HFF-Myc (cell line): ENCODE results near the gene FEM1A.
A peak's percentile ranks its signal among the peaks of the same experiment; 100 is the strongest.
"Not testable (repeated sequence)": the region's sequence is repeated elsewhere in the genome, so short reads cannot be mapped to it uniquely, and the experiment has no call there.

Experiments used
- DNase-seq: peaks from one replicate; pipeline ENCODE4 v3.0.0-alpha.2; 2011; ENCODE audit warnings: low read depth; ENCODE audit errors: extremely low read depth
- H3K4me3 ChIP-seq: replicated peaks from 2 replicates; pipeline ENCODE4 v1.5.1; 2011; ENCODE audit warnings: low read depth, mild to moderate bottlenecking, control low read depth, low read length
- CTCF ChIP-seq: IDR thresholded peaks from 2 replicates; pipeline ENCODE4 v1.5.1; 2012; ENCODE audit warnings: mild to moderate bottlenecking, low read depth, low read length, control low read depth; ENCODE audit errors: missing control alignments

FEM1A gene

GRCh38 chr19:4774136-4774535 lies 17.4 kb upstream of the FEM1A start:
- no peak overlapping the region for H3K4me3 ChIP-seq
- TF ChIP-seq CTCF, result no peak
- no peak for DNase-seq

GRCh38 chr19:4775627-4776152 lies 15.8 kb upstream of the FEM1A start:
- no peak for DNase-seq
- no peak overlapping the region for H3K4me3 ChIP-seq
- TF ChIP-seq CTCF, result no peak

- H3K4me3 ChIP-seq, result no peak overlapping the region
- TF ChIP-seq CTCF, result no peak
- no peak for DNase-seq
Measured at GRCh38 chr19:4776436-4777211, 14.9 kb upstream of the FEM1A start.

GRCh38 chr19:4778124-4778523 lies 13.4 kb upstream of the FEM1A start:
- not testable (repeated sequence) for H3K4me3 ChIP-seq, DNase-seq

- H3K4me3 ChIP-seq, result no peak overlapping the region
- TF ChIP-seq CTCF, result no peak
- no peak for DNase-seq
Measured at GRCh38 chr19:4780860-4781259, 10.7 kb upstream of the FEM1A start.

- DNase-seq, result no peak
- no peak overlapping the region for H3K4me3 ChIP-seq
- no peak for TF ChIP-seq CTCF
Measured at GRCh38 chr19:4781801-4782200, 9.7 kb upstream of the FEM1A start.

GRCh38 chr19:4786412-4787016 lies 5.0 kb upstream of the FEM1A start:
- DNase-seq, result not testable (repeated sequence)

GRCh38 chr19:4792019-4792865 lies 708 bp downstream of the FEM1A start:
- peak overlapping the region; percentile 78 for H3K4me3 ChIP-seq
- not testable (repeated sequence) for DNase-seq

More at GRCh38 chr19:4786412-4787016, 5.0 kb upstream of the FEM1A start:
- H3K4me3 ChIP-seq, result not testable (repeated sequence)

GRCh38 chr19:4792866-4793195 lies 1.3 kb downstream of the FEM1A start:
- DNase-seq, result not testable (repeated sequence)
- H3K4me3 ChIP-seq, result peak overlapping the region; percentile 78

- DNase-seq, result not testable (repeated sequence)
- peak overlapping the region; percentile 78 for H3K4me3 ChIP-seq
Measured at GRCh38 chr19:4793278-4793677, 1.7 kb downstream of the FEM1A start.
